ENCODE measurements around the gene DLG2.

Gene DLG2

GRCh38 chr11:84855508-84856245 lies 771.5 kb downstream of the DLG2 start:
- TF ChIP-seq SIN3A (IDR thresholded peaks at IDR 0.05; ENCODE audit: borderline replicate concordance, insufficient read depth, low read length) (no peak), REST (IDR thresholded peaks at IDR 0.05; ENCODE audit: insufficient read depth in 1 of 2, low read depth in 2 of 2, low read length in 2 of 2) (no peak), POLR2AphosphoS5 (IDR thresholded peaks at IDR 0.05; ENCODE audit: low read depth, low read length) (no peak)

GRCh38 chr11:84854498-84854880 lies 772.7 kb downstream of the DLG2 start:
- TF ChIP-seq FOXP2 (optimal IDR thresholded peaks at IDR 0.05; ENCODE audit: borderline replicate concordance, extremely low read depth, extremely low read length, insufficient read depth) (no peak), SIN3A (IDR thresholded peaks at IDR 0.05; ENCODE audit: borderline replicate concordance, insufficient read depth, low read length) (no peak), POLR2AphosphoS5 (IDR thresholded peaks at IDR 0.05; ENCODE audit: low read depth, low read length) (no peak), TAF1 (IDR thresholded peaks at IDR 0.05; ENCODE audit: borderline replicate concordance, insufficient read depth, low read length) (no peak), REST (IDR thresholded peaks at IDR 0.05; ENCODE audit: insufficient read depth in 1 of 2, low read depth in 2 of 2, low read length in 2 of 2) (no peak)

GRCh38 chr11:84853841-84854497 lies 773.2 kb downstream of the DLG2 start:
- no peak for TF ChIP-seq TAF1 (IDR thresholded peaks at IDR 0.05; ENCODE audit: borderline replicate concordance, insufficient read depth, low read length)
- no peak for TF ChIP-seq POLR2AphosphoS5 (IDR thresholded peaks at IDR 0.05; ENCODE audit: low read depth, low read length)
- no peak for TF ChIP-seq SIN3A (IDR thresholded peaks at IDR 0.05; ENCODE audit: borderline replicate concordance, insufficient read depth, low read length)
- no peak for TF ChIP-seq FOXP2 (optimal IDR thresholded peaks at IDR 0.05; ENCODE audit: borderline replicate concordance, extremely low read depth, extremely low read length, insufficient read depth)
- no peak for TF ChIP-seq REST (IDR thresholded peaks at IDR 0.05; ENCODE audit: insufficient read depth in 1 of 2, low read depth in 2 of 2, low read length in 2 of 2)

- no peak for TF ChIP-seq FOXP2 (optimal IDR thresholded peaks at IDR 0.05; ENCODE audit: borderline replicate concordance, extremely low read depth, extremely low read length, insufficient read depth)
- TF ChIP-seq SIN3A (IDR thresholded peaks at IDR 0.05; ENCODE audit: borderline replicate concordance, insufficient read depth, low read length) = no peak
These were observed 779.3 kb downstream of the DLG2 start for GRCh38 chr11:84847842-84848241.

GRCh38 chr11:84837402-84838069 lies 789.6 kb downstream of the DLG2 start:
- TF ChIP-seq REST (IDR thresholded peaks at IDR 0.05; ENCODE audit: insufficient read depth in 1 of 2, low read depth in 2 of 2, low read length in 2 of 2) (no peak), TAF1 (IDR thresholded peaks at IDR 0.05; ENCODE audit: borderline replicate concordance, insufficient read depth, low read length) (no peak), SIN3A (IDR thresholded peaks at IDR 0.05; ENCODE audit: borderline replicate concordance, insufficient read depth, low read length) (no peak), POLR2AphosphoS5 (IDR thresholded peaks at IDR 0.05; ENCODE audit: low read depth, low read length) (no peak), FOXP2 (optimal IDR thresholded peaks at IDR 0.05; ENCODE audit: borderline replicate concordance, extremely low read depth, extremely low read length, insufficient read depth) (no peak)
